ENCODE data around the gene MAP4K2.
"Not testable (repeated sequence)": the region's sequence is repeated elsewhere in the genome, so short reads cannot be mapped to it uniquely, and the experiment has no call there.

Gene MAP4K2

GRCh38 chr11:64803158-64803845 lies at the start of gene MAP4K2:
MAP4K2 (minus strand) TSS chr11:64803214; CDS start chr11:64803149, 65 bp downstream.
- peak; percentile 95 for DNase-seq (ENCODE audit: low spot score)

DNA sequence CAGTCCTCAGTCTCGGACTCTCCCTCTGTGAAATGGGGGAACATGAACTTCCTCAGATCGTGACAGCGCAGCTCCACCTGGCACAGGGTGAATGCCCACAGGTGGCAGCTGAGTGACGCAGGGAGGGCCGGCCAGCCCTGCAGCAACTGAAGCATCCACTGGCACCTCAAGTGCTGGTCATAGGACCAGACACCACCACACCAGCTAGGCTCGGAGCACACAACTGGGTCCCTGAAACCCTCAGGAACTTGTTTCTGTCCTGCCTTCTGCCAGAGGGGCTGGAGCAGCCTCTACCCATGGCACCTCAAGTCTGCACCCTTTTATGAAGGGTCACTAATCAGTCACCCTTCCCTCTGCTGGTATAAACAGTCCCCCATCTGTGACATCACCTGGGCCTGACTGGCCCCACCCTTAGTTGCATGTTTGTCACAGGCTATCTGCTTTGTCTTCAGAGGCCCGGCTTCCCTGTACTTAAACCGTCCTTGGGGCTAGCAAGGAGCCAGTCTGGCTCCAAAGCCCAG lies 48.9 kb upstream of the MAP4K2 start:
- peak; percentile 76 for DNase-seq (ENCODE audit: low spot score)

DNA sequence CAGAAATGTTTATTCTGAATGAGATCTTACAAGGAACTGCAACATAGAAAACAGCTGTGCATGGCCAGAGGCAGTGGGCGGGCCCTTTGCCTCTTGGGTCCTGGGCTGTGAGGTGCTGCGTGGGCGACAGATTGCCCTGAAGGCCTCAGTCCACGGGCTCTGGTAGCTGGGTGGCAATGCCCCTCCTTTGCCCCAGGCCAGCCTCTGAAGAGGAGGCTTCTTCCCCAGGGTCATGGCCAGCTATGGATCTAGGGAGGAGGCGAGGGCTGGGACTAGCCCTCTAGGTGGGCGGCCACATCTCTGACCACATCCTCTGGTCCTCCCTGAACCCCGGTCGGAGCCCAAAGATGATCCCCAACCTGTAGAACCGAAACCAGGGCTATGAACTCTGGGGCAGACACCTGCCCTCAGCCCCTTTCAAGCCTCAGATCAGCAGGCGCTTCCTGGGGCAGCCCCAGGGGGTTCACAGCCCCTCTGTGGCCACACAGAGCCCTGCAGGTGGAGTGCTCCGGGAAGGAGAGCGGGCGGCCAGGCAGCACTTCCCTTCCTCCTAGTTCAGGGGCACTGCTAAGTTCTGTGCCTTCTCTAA lies 48.1 kb upstream of the MAP4K2 start:
- peak; percentile 85 for DNase-seq (ENCODE audit: low spot score)

GRCh38 chr11:64849598-64850356 lies 46.8 kb upstream of the MAP4K2 start:
- DNase-seq (ENCODE audit: low spot score), result no peak

- DNase-seq (ENCODE audit: low spot score), result peak; percentile 72
Observed at GRCh38 chr11:64848826-64849597, 46.0 kb upstream of the MAP4K2 start.

GRCh38 chr11:64848214-64848825 lies 45.3 kb upstream of the MAP4K2 start:
- peak; percentile 34 for DNase-seq (ENCODE audit: low spot score)

GRCh38 chr11:64846998-64847666 lies 44.1 kb upstream of the MAP4K2 start:
- peak; percentile 89 for DNase-seq (ENCODE audit: low spot score)

GRCh38 chr11:64845776-64846129 lies 42.7 kb upstream of the MAP4K2 start:
- DNase-seq (ENCODE audit: low spot score), result not testable (repeated sequence)

- DNase-seq (ENCODE audit: low spot score), result no peak
Observed at GRCh38 chr11:64845129-64845775, 42.2 kb upstream of the MAP4K2 start.

GRCh38 chr11:64844330-64845128 lies 41.5 kb upstream of the MAP4K2 start, which contains the start of gene CDC42BPG:
CDC42BPG (minus strand) TSS chr11:64844653; CDS start chr11:64844569, 84 bp downstream.
- peak; percentile 90 for DNase-seq (ENCODE audit: low spot score)

- DNase-seq (ENCODE audit: low spot score), result no peak
Observed at GRCh38 chr11:64843686-64844329, 40.8 kb upstream of the MAP4K2 start.

GRCh38 chr11:64842851-64843685 lies 40.1 kb upstream of the MAP4K2 start:
- DNase-seq (ENCODE audit: low spot score), result no peak

DNA sequence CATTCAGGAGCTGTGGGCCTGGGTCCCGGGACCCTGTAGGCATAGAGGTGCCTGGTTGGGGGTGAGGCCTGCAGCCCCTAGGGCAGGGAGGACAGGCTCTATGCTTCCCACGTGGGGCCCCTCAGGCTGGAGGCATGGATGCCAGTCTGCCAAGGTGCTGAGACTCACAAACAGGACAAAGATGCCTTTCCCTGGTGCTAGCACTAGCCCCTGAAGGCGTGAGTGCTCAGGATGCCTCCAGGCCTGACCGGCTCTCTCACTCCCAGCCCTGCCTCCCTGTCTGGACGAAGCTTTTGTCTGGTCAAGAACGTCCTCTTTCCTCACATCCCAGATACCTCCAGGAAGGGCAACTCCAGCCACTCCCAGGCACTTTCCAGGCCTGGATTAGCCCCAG lies 39.3 kb upstream of the MAP4K2 start:
- no peak for DNase-seq (ENCODE audit: low spot score)

- no peak for DNase-seq (ENCODE audit: low spot score)
Observed at GRCh38 chr11:64841592-64842365, 38.8 kb upstream of the MAP4K2 start.

DNA sequence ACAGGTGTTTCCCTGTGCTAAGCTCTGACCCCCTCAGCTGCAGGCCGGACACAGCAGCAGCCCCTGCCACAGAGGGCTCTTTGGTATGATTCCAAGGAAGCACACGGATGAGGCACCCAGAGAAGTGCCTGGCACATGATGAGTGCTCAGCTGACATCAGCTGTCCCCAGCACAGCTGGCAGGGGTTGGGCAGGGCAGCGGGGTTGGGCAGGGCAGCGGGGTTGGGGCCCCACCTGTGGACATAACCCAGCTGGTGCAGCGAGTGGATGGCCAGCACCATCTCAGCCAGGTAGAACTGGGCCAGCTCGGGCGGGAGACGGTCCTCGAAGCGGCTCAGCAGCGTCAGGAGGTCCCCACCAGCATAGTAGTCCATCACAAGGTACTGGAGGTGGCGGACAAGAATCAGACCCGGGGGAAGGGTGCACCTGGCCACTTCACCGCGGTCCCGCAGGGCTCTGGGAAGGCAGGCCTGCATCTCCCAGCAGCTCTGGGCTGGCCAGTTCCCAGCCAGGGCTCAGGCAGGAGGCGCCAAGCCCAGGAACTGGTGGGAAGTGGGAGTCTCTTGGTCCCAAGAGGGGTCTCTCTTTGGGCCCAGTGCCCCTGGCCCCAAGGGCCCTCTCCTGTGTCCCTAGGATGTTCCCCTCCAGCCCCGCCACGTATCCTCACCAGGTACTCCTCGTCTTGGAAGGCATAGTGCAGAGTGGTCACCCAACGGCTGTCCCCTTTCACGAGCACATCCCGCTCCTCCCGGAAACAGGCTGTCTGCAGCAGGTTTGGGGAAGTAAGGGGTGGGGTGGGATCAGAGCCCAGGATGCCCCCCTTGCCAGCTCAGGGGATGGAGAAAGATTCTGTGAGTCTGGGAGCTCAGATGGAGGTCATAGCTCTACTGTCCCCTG lies 37.1 kb upstream of the MAP4K2 start:
- no peak for DNase-seq (ENCODE audit: low spot score)

GRCh38 chr11:64839335-64839734 lies 36.3 kb upstream of the MAP4K2 start:
- no peak for DNase-seq (ENCODE audit: low spot score)
